Transverse colon (tissue), 4 donors: Measurements from ENCODE around the gene HDAC7. TPM values are rescaled to one million over a fixed set of nuclear protein-coding genes. Genes with fewer than 3 reads are reported as not detected.
A peak's percentile ranks its signal among the peaks of the same experiment; 100 is the strongest.

Experiments
- DNase-seq: peaks from one replicate; pipeline ENCODE4 v3.0.0-alpha.2; 2019
- H3K27ac ChIP-seq, 4 donors: fragments of 200-600 bp; sonication (generic); 2 replicates each; pipeline ENCODE4 v1.5.1; 2016 to 2018; ENCODE audit warnings: inconsistent platforms in 4 of 4
- H3K27me3 ChIP-seq: fragments of 200-600 bp; sonication (generic); 2 replicates; pipeline ENCODE4 v1.5.1; 2017; ENCODE audit warnings: inconsistent platforms
- H3K36me3 ChIP-seq, 4 donors: fragments of 200-600 bp; sonication (generic); 2 replicates each; pipeline ENCODE4 v1.5.1; 2017 to 2019; ENCODE audit warnings: inconsistent platforms in 4 of 4
- H3K4me1 ChIP-seq, 4 donors: fragments of 200-600 bp; sonication (generic); 2 replicates each; pipeline ENCODE4 v1.5.1; 2017 to 2020; ENCODE audit warnings: inconsistent platforms in 4 of 4
- H3K4me3 ChIP-seq, 4 donors: fragments of 200-600 bp; sonication (generic); 1 replicate in 1 of 4; 2 replicates in 3 of 4; pipeline versions ENCODE4 v1.5.1 to v1.6.1; 2017 to 2019; ENCODE audit warnings: inconsistent platforms in 4 of 4
- H3K9me3 ChIP-seq, 2 donors: fragments of 200-600 bp; sonication (generic); 2 replicates each; pipeline ENCODE4 v1.5.1; 2017 to 2019; ENCODE audit warnings: inconsistent platforms in 2 of 2
- EP300 ChIP-seq: sonication (generic); formaldehyde crosslinking; IDR thresholded peaks from one replicate; pipeline ENCODE4 v1.6.1; 2017; ENCODE audit warnings: antibody characterized with exemption, low read depth
- POLR2A ChIP-seq: fragments of 450-650 bp; IDR thresholded peaks from one replicate; pipeline ENCODE4 v1.6.1; 2016; ENCODE audit warnings: antibody characterized with exemption, mild to moderate bottlenecking, moderate library complexity
- POLR2AphosphoS5 ChIP-seq, 3 donors: sonication (generic); formaldehyde crosslinking; IDR thresholded peaks; one replicate each; pipeline ENCODE4 v1.6.1; 2016; ENCODE audit warnings: antibody characterized with exemption in 3 of 3
- WGBS, 2 donors: methylation state at CpG; one replicate each; pipeline ENCODE4 v1.1.5; 2018; ENCODE audit warnings: low coverage in 1 of 2; 5-methylcytosine and 5-hydroxymethylcytosine counted together
- in situ Hi-C, 4 donors: fragments of 200-750 bp; cut with MboI; loops; one replicate each; pipeline versions ENCODE4 v1.15.0 to v1.15.1; 2017; ENCODE audit warnings: low sequenced_read_pairs in 3 of 4, low pct_ligation_motif_present in 1 of 4, low pct_unique_long_range_greater_than_20kb in 1 of 4
- intact Hi-C: fragments of 100-400 bp; cut with DNase I; formaldehyde crosslinking; loops from one replicate; pipeline ENCODE4 v1.15.1; 2023; ENCODE audit warnings: low total_unique reads
- total RNA-seq, 4 donors: library from RNA; depleted of rRNA; stranded (reverse); fragments of >200 nt; gene quantifications; one replicate each; pipeline ENCODE4 v1.1.0, GENCODE V29; 2016
- TF ChIP-seq, protein P1 (sequence below), 5 experiments: fragments of 200-600 bp in 3 of 5; fragments of 450-650 bp in 2 of 5; sonication (generic) in 3 of 5; IDR thresholded peaks; 1 replicate in 2 of 5; 2 replicates in 3 of 5; pipeline ENCODE4 v1.5.1; 2016 to 2017; ENCODE audit warnings: antibody characterized with exemption in 5 of 5, inconsistent platforms in 3 of 5, mild to moderate bottlenecking in 2 of 5, moderate library complexity in 1 of 5

Gene HDAC7
- total RNA-seq, 4 donors from 2014 or later, result 19.4 to 133 (median 28.3) TPM

DNA sequence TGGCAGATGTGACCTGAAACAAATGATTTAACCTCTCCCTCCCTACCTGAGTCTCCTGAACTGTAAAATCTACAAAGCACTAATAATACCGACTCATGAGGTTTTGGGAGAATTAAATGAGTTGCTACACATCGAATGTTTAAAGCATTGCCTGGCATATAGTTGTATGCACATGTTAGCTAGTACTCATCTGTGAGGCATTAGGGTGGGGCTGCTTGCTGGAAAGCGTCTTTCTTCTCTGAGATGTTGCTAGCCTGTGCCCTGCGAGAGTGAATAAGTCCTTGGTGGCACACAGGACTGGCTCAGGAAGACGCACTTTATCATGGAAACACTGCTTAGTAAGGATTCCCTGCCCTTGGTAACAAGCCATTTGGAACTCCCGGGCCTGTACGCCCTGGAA, 67.2 kb downstream of the HDAC7 start:
- in situ Hi-C loops, result no loop called here
- peak overlapping the region; percentile 52 to 82 (median 76) for H3K27ac ChIP-seq
- no peak overlapping the region for H3K4me3 ChIP-seq
- H3K27me3 ChIP-seq, result no peaks in the 10 kb centered on the region
- DNase-seq, result no peak
- TF ChIP-seq POLR2A (no peak), EP300 (no peak), POLR2AphosphoS5 (IDR thresholded peaks at IDR 0.05) (no peak)
- TF ChIP-seq, protein P1, sequence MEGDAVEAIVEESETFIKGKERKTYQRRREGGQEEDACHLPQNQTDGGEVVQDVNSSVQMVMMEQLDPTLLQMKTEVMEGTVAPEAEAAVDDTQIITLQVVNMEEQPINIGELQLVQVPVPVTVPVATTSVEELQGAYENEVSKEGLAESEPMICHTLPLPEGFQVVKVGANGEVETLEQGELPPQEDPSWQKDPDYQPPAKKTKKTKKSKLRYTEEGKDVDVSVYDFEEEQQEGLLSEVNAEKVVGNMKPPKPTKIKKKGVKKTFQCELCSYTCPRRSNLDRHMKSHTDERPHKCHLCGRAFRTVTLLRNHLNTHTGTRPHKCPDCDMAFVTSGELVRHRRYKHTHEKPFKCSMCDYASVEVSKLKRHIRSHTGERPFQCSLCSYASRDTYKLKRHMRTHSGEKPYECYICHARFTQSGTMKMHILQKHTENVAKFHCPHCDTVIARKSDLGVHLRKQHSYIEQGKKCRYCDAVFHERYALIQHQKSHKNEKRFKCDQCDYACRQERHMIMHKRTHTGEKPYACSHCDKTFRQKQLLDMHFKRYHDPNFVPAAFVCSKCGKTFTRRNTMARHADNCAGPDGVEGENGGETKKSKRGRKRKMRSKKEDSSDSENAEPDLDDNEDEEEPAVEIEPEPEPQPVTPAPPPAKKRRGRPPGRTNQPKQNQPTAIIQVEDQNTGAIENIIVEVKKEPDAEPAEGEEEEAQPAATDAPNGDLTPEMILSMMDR (IDR thresholded peaks at IDR 0.05), result no peak
- peaks cover 17 to 40% (median 34%) of the 10 kb centered on the region in 4 donors for H3K4me1 ChIP-seq
- intact Hi-C loops, result no loop called here
- 87 to 92% methylated on average over 2 to 7 of the region's 7 CpGs for WGBS, 2 donors
- H3K9me3 ChIP-seq, result no peaks in the 10 kb centered on the region
- no peaks in the 10 kb centered on the region for H3K36me3 ChIP-seq

DNA sequence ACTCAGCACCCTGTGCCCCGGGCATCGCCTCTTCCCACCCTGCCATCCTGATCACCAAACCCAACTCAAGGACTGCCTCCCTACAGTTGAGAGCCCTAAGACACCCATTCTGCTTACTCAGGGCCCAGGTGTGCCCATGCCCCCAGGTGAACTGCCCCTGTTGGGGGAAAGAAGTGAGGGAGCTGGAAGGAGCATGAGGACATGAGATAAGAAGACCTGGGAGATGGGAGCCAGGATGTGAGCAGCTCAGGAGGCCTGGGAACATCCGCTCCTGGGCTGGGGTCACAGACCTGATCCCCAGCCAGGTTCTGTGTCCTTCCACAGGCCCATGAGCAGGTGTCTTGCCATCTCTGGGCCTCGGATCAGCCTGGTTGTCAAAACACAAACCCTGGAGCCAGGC, 67.6 kb downstream of the HDAC7 start:
- no peak for TF ChIP-seq EP300
- TF ChIP-seq POLR2AphosphoS5 (IDR thresholded peaks at IDR 0.05), result no peak
- TF ChIP-seq, protein P1 (IDR thresholded peaks at IDR 0.05), result no peak
- TF ChIP-seq POLR2A, result no peak
- Histone ChIP-seq H3K36me3 (no peaks in the 10 kb centered on the region), H3K4me3 (no peak overlapping the region), H3K4me1 (peaks cover 17 to 38% (median 34%) of the 10 kb centered on the region in 4 donors), H3K27ac (peak overlapping the region in 1 of 4 donors; percentile 72), H3K9me3 (no peaks in the 10 kb centered on the region), H3K27me3 (no peaks in the 10 kb centered on the region)
- WGBS, 2 donors, result 62 to 81% methylated on average over 2 to 4 of the region's 4 CpGs
- in situ Hi-C loops, result no loop called here
- intact Hi-C loops, result no loop called here
- DNase-seq, result no peak

DNA sequence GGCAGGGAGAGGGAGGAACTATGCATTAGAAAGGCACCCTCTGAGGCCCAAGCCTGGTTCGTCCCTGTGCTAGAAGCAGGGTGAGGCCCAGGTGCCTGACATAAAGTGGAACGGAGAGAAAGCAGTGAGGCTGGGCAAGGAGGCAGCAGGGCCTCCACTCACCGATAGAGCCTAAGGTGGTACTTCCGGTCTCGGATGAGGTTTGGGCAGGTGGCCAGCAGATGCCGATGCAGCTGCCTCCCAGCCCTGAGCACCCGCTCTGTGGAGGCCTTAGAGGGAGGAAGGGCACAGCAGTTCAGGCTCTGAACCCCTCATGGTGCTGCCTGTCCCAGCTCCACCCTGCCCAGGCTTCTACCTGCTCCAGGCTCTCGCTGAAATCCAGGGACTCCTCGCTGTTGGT, 68.1 kb downstream of the HDAC7 start:
- Histone ChIP-seq H3K4me1 (peaks cover 17 to 38% (median 34%) of the 10 kb centered on the region in 4 donors), H3K36me3 (no peaks in the 10 kb centered on the region), H3K27ac (no peak overlapping the region), H3K27me3 (no peaks in the 10 kb centered on the region), H3K9me3 (no peaks in the 10 kb centered on the region), H3K4me3 (no peak overlapping the region)
- WGBS, 2 donors, result 69% methylated on average over 9 of the region's 9 CpGs; no CpG with 5 or more reads in 1 of the 2 donors
- intact Hi-C loops, result no loop called here
- DNase-seq, result no peak
- in situ Hi-C loops, result no loop called here
- TF ChIP-seq EP300 (no peak), POLR2A (no peak), POLR2AphosphoS5 (IDR thresholded peaks at IDR 0.05) (no peak)
- TF ChIP-seq, protein P1 (IDR thresholded peaks at IDR 0.05), result no peak

DNA sequence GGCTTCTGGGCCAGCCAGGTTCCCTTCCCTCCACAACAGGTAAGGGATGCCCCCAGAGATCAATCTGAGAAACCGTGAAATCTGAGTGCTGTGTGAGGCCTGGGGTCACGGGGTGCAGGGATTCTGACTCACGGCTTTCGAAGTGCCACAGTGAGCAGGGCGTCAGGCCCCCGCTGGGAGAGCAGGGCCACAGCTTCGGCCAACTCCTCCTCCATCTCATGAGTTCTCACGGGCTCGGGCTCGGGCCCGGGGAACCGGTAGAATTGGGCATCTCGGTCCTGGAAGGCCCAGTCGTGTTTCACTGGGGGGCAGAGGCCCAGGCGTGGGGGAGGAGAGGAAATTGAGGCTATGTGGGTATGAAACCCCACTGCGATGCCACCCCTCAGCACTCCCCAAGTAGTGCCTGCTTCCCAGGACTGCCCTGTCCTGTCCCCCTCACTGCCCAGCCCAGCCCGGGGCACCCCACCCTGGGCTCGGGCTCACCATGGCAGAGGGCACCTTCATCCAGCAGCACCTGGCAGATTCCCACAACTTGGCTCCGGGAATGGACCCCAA, 68.7 kb downstream of the HDAC7 start:
- H3K9me3 ChIP-seq, result no peaks in the 10 kb centered on the region
- no peak for DNase-seq
- 89% methylated on average over 19 of the region's 19 CpGs; no CpG with 5 or more reads in 1 of the 2 donors for WGBS, 2 donors
- H3K4me1 ChIP-seq, result peaks cover 15 to 35% (median 30%) of the 10 kb centered on the region in 4 donors
- TF ChIP-seq EP300, result no peak
- TF ChIP-seq POLR2AphosphoS5 (IDR thresholded peaks at IDR 0.05), result no peak
- no peak for TF ChIP-seq POLR2A
- TF ChIP-seq, protein P1 (IDR thresholded peaks at IDR 0.05), result no peak
- in situ Hi-C loops (no loop called here), intact Hi-C loops (no loop called here)
- no peaks in the 10 kb centered on the region for H3K27me3 ChIP-seq
- H3K36me3 ChIP-seq, result no peaks in the 10 kb centered on the region
- no peak overlapping the region for H3K4me3 ChIP-seq
- no peak overlapping the region for H3K27ac ChIP-seq
